Esophagus squamous epithelium (tissue), 4 donors: Measurements from ENCODE around the gene PRKAB1.

ENCODE experiments used
- POLR2A ChIP-seq, 4 donors: fragments of 450-650 bp; IDR thresholded peaks; one replicate each; pipeline ENCODE4 v1.6.1; 2017; ENCODE audit warnings: antibody characterized with exemption in 4 of 4, mild to moderate bottlenecking in 4 of 4, moderate library complexity in 3 of 4
- TF ChIP-seq, protein P1 (sequence below), 6 experiments: fragments of 450-650 bp in 4 of 6; fragments of 200-600 bp in 2 of 6; sonication (generic) in 2 of 6; IDR thresholded peaks; one replicate each; pipeline ENCODE4 v1.5.1; 2016 to 2019; ENCODE audit warnings: antibody characterized with exemption in 6 of 6, mild to moderate bottlenecking in 4 of 6, moderate library complexity in 4 of 6

DNA sequence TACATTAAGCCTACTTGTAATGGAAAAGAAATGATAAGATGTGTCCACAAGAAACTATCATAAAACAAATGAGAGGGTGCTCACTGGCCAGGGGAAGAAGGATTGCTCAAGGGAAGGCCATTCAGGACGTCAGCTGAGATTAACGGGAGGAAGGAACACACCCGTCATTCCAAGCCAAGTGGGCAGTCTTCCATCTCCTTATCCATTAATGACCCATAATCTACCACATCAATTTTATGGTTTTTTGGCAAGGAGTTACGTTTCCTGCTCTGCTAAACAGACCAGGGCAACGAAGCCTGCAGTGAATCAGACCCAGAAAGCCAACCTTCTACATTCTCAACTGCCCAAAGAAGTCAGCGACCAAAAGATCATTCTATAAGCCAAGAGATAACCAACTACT lies 25.1 kb downstream of the PRKAB1 start:
- TF ChIP-seq POLR2A (IDR thresholded peaks at IDR 0.05): no peak
- TF ChIP-seq, protein P1, sequence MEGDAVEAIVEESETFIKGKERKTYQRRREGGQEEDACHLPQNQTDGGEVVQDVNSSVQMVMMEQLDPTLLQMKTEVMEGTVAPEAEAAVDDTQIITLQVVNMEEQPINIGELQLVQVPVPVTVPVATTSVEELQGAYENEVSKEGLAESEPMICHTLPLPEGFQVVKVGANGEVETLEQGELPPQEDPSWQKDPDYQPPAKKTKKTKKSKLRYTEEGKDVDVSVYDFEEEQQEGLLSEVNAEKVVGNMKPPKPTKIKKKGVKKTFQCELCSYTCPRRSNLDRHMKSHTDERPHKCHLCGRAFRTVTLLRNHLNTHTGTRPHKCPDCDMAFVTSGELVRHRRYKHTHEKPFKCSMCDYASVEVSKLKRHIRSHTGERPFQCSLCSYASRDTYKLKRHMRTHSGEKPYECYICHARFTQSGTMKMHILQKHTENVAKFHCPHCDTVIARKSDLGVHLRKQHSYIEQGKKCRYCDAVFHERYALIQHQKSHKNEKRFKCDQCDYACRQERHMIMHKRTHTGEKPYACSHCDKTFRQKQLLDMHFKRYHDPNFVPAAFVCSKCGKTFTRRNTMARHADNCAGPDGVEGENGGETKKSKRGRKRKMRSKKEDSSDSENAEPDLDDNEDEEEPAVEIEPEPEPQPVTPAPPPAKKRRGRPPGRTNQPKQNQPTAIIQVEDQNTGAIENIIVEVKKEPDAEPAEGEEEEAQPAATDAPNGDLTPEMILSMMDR (IDR thresholded peaks at IDR 0.05): no peak
